Lower leg skin (tissue), 4 donors: ENCODE measurements around the gene SVIP. TPM values are rescaled to one million over a fixed set of nuclear protein-coding genes. Genes with fewer than 3 reads are reported as not detected.

Experiments used
- DNase-seq, 2 donors: peaks; one replicate each; pipeline ENCODE4 v3.0.0-alpha.2; 2019; ENCODE audit warnings: low spot score in 2 of 2
- H3K4me3 ChIP-seq: fragments of 200-600 bp; sonication (generic); 2 replicates; pipeline ENCODE4 v1.5.1; 2017; ENCODE audit warnings: mild to moderate bottlenecking, low read depth; ENCODE audit not compliant: poor library complexity, severe bottlenecking
- CTCF ChIP-seq, 3 donors: fragments of 450-650 bp; IDR thresholded peaks; one replicate each; pipeline ENCODE4 v1.5.1; 2016; ENCODE audit warnings: antibody characterized with exemption in 3 of 3, mild to moderate bottlenecking in 3 of 3, moderate library complexity in 2 of 3
- POLR2A ChIP-seq, 2 donors: fragments of 450-650 bp; IDR thresholded peaks; one replicate each; pipeline ENCODE4 v1.6.1; 2016 to 2017; ENCODE audit warnings: antibody characterized with exemption in 2 of 2, mild to moderate bottlenecking in 1 of 2, moderate library complexity in 1 of 2
- WGBS, 2 donors: methylation state at CpG; one replicate each; pipeline ENCODE4 v1.1.5; 2018; 5-methylcytosine and 5-hydroxymethylcytosine counted together
- intact Hi-C: fragments of 100-400 bp; cut with DNase I; formaldehyde crosslinking; loops from one replicate; pipeline ENCODE4 v1.15.0; 2023; ENCODE audit warnings: low total_unique reads
- total RNA-seq, 4 donors: library from RNA; depleted of rRNA; stranded (reverse); fragments of >200 nt; gene quantifications; one replicate each; pipeline ENCODE4 v1.1.0, GENCODE V29; 2016

SVIP gene, protein sequence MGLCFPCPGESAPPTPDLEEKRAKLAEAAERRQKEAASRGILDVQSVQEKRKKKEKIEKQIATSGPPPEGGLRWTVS
- total RNA-seq = 10 to 100 TPM in 1 of 4 donors, 1 to 10 TPM in 3; 7.5 to 16.2 (median 9.5) TPM

DNA sequence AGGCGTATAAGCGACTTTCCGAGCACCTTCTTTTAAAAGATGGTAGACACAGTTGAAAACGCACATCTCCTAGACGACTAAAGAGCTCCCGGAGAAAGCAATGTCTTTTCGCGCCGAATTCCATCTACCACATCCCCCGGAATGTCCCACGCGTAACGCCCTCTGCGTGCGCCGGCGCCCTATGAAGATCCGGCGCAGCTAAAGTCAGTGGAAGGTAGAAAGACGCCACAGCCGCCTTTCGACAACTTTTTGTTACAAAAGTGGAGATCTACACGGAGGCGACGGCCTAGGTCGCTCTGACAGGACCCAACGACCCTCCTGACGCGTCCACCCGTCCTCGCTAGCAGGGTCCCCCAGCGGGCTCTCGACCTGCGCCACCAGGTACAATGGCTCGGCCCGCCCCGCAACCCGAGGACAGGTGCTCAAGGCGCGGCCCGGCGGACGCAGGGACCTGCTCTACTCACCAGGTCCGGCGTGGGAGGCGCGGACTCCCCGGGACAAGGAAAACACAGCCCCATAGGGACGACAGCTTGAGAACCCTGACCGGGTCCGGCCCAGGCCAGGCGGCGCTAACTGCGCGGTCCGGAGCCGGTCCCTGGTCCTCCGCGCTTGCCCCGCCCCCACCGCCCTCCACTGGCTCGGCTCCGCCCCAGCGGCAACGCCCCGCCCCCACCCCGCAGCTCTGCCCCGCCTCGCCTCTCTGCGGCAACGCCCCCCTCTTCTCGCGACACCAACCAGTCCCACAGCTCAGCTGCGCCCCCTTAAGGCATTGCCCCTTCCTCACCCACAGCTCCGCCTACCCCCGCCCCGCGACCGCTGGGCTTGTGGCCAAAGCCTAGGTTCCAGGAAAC is at the start of gene SVIP:
Gene SVIP (minus strand): TSS at position 571 of the 851 bp plus-strand sequence. CDS start 53 bp downstream, at position 518.
- WGBS, 2 donors = 0 to 1% methylated on average over 35 to 43 of the region's 79 CpGs
- DNase-seq = peak; percentile 83 to 98
- no peak for TF ChIP-seq CTCF (IDR thresholded peaks at IDR 0.05)
- TF ChIP-seq POLR2A (IDR thresholded peaks at IDR 0.05) = no peak
- intact Hi-C loops = no loop called here
- H3K4me3 ChIP-seq = peak within 1 kb of the TSS; percentile 80

DNA sequence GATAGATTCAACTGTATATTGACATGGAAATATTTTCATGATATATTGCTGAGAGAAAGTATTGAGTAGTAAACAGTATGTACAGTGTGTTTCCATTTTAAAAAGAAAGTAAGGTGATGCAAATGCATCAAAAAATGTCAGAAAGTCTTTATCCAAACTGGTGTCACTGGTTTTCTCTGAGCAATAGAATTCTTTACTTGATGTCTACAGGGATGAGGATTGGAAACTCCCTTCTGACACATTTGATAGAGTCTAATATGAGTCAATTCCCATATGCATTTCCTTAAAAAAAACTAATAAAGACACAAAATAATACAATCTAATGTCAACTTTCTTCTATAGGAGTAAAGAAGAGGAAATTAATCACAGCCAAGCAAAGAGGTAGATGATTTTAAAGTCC is 49.0 kb upstream of the SVIP start:
- DNase-seq = no peak
- H3K4me3 ChIP-seq = no peak overlapping the region
- intact Hi-C loops = no loop called here
- TF ChIP-seq POLR2A (IDR thresholded peaks at IDR 0.05) (no peak), CTCF (IDR thresholded peaks at IDR 0.05) (no peak)

GRCh38 chr11:22878039-22878438 is 48.4 kb upstream of the SVIP start:
- H3K4me3 ChIP-seq = no peak overlapping the region
- intact Hi-C loops = no loop called here
- no peak for DNase-seq
- TF ChIP-seq POLR2A (IDR thresholded peaks at IDR 0.05) (no peak), CTCF (IDR thresholded peaks at IDR 0.05) (no peak)

GRCh38 chr11:22875869-22876473 is 46.4 kb upstream of the SVIP start:
- peak in 1 of 2 donors; percentile 69 for DNase-seq
- 3 to 4% methylated on average over 2 of the region's 2 CpGs for WGBS, 2 donors
- TF ChIP-seq CTCF (IDR thresholded peaks at IDR 0.05) (no peak), POLR2A (IDR thresholded peaks at IDR 0.05) (no peak)
- intact Hi-C loops = no loop called here
- no peak overlapping the region for H3K4me3 ChIP-seq

- DNase-seq = no peak
- TF ChIP-seq CTCF (IDR thresholded peaks at IDR 0.05) = no peak
- TF ChIP-seq POLR2A (IDR thresholded peaks at IDR 0.05) = no peak
- intact Hi-C loops = no loop called here
- WGBS, 2 donors = 80 to 85% methylated on average over 3 of the region's 3 CpGs
- no peak overlapping the region for H3K4me3 ChIP-seq
These were observed 39.7 kb upstream of the SVIP start for GRCh38 chr11:22869325-22869724.
